Endothelial cell of umbilical vein (primary cell): ENCODE results near the gene CUX1. TPM values are rescaled to one million over a fixed set of nuclear protein-coding genes. Genes with fewer than 3 reads are reported as not detected.

Source experiments
- BruUV-seq: library from RNA; stranded (reverse); fragments of 400-500 nt; replicated peaks from 2 replicates; lab custom pipeline; 2021; lab: Mats Ljungman, UMichigan
- CTCF ChIA-PET: fragments of 300-600, 350-600 bp; sonication (Branson Sonifier 250); formaldehyde crosslinking; loops from one replicate; lab custom pipeline; 2021; ENCODE audit warnings: antibody characterized with exemption, inconsistent platforms; lab: Charles Lee
- POLR2A ChIA-PET: fragments of 300-600, 350-600 bp; sonication (Branson Sonifier 250); formaldehyde crosslinking; loops from one replicate; lab custom pipeline; 2021; ENCODE audit warnings: antibody characterized with exemption, inconsistent platforms; lab: Charles Lee
- DNase-seq: peaks from one replicate; pipeline ENCODE4 v3.0.0-alpha.2; 2011; ENCODE audit warnings: low read depth, low spot score
- FAIRE-seq: peaks from 2 replicates; lab custom pipeline; 2011; peaks lifted over from hg19 to GRCh38; lab: Jason Lieb, UNC
- H2AFZ ChIP-seq: 2 replicates; pipeline ENCODE4 v1.6.0; 2012; ENCODE audit warnings: low read depth, low read length, control low read depth, inconsistent platforms
- H3K27ac ChIP-seq: 2 replicates; pipeline ENCODE4 v1.5.1; 2011; ENCODE audit warnings: low read depth, mild to moderate bottlenecking, control low read depth, low read length, moderate library complexity; ENCODE audit not compliant: insufficient read depth
- H3K27me3 ChIP-seq, 2 experiments: 2 replicates each; pipeline versions ENCODE4 v1.6.0 to v1.6.1; 2011; ENCODE audit warnings: low read length in 2 of 2, mixed read lengths in 1 of 2; ENCODE audit not compliant: control insufficient read depth in 2 of 2, insufficient read depth in 2 of 2
- H3K36me3 ChIP-seq, 2 experiments: 2 replicates in 1 of 2; 3 replicates in 1 of 2; pipeline ENCODE4 v1.5.1; 2011; ENCODE audit warnings: low read length in 2 of 2, mild to moderate bottlenecking in 1 of 2, moderate library complexity in 1 of 2; ENCODE audit not compliant: control insufficient read depth in 2 of 2, insufficient read depth in 2 of 2; ENCODE audit errors: extremely low read depth in 1 of 2
- H3K4me1 ChIP-seq: 3 replicates; pipeline ENCODE4 v1.5.1; 2011; ENCODE audit warnings: mild to moderate bottlenecking, low read length; ENCODE audit not compliant: control insufficient read depth, insufficient read depth; ENCODE audit errors: extremely low read depth
- H3K4me2 ChIP-seq: 2 replicates; pipeline ENCODE4 v1.6.1; 2011; ENCODE audit warnings: low read length, control low read depth, mixed read lengths; ENCODE audit not compliant: insufficient read depth
- H3K4me3 ChIP-seq, 3 experiments: fragments of 200-600 bp in 1 of 3; sonication (generic), shearing (Covaris generic) in 1 of 3; replicated peaks in 1 of 3; 2 replicates each; pipeline ENCODE4 v1.5.1; 2011 to 2016; ENCODE audit warnings: control low read depth in 3 of 3, low read length in 3 of 3, mild to moderate bottlenecking in 2 of 3, inconsistent platforms in 1 of 3, low read depth in 1 of 3, moderate library complexity in 1 of 3; ENCODE audit not compliant: insufficient read depth in 1 of 3
- H3K79me2 ChIP-seq: 2 replicates; pipeline ENCODE4 v1.6.0; 2012; ENCODE audit warnings: low read length, inconsistent platforms; ENCODE audit not compliant: control insufficient read depth, insufficient read depth
- H3K9ac ChIP-seq: replicated peaks from 2 replicates; pipeline ENCODE3; 2011; ENCODE audit warnings: low read length, control low read depth; ENCODE audit not compliant: insufficient read depth; ENCODE audit errors: extremely low read depth
- H3K9me1 ChIP-seq: replicated peaks from 3 replicates; pipeline ENCODE4 v1.6.0; 2011; ENCODE audit warnings: mild to moderate bottlenecking, low read length; ENCODE audit not compliant: control insufficient read depth, insufficient read depth; ENCODE audit errors: extremely low read depth
- H3K9me3 ChIP-seq: replicated peaks from 2 replicates; pipeline ENCODE4 v1.5.1; 2012; ENCODE audit warnings: low read length, inconsistent platforms; ENCODE audit not compliant: control insufficient read depth, insufficient read depth
- H4K20me1 ChIP-seq: replicated peaks from 2 replicates; pipeline ENCODE3; 2011; ENCODE audit warnings: mild to moderate bottlenecking, low read length; ENCODE audit not compliant: control insufficient read depth, insufficient read depth; ENCODE audit errors: extremely low read depth
- CTCF ChIP-seq, 2 donors: IDR thresholded peaks; 1 replicate in 1 of 2; 2 replicates in 1 of 2; pipeline ENCODE4 v1.5.1; 2011; ENCODE audit warnings: low read length in 2 of 2, mild to moderate bottlenecking in 2 of 2, moderate library complexity in 2 of 2, control low read depth in 1 of 2, inconsistent platforms in 1 of 2, low read depth in 1 of 2; ENCODE audit not compliant: insufficient read depth in 1 of 2; ENCODE audit errors: extremely low read depth in 1 of 2
- JUN ChIP-seq: IDR thresholded peaks from 2 replicates; pipeline ENCODE4 v1.6.1; 2011; ENCODE audit warnings: borderline replicate concordance, low read depth; ENCODE audit not compliant: insufficient read length, insufficient read depth
- MYC ChIP-seq: IDR thresholded peaks from one replicate; pipeline ENCODE4 v1.6.1; 2011; ENCODE audit warnings: mild to moderate bottlenecking, low read depth, low read length
- POLR2A ChIP-seq: IDR thresholded peaks from 2 replicates; pipeline ENCODE4 v1.6.1; 2012; ENCODE audit warnings: low read depth, mild to moderate bottlenecking, control low read depth, low read length
- POLR2AphosphoS5 ChIP-seq: IDR thresholded peaks from 2 replicates; pipeline ENCODE4 v1.6.1; 2012; ENCODE audit warnings: low read depth, mild to moderate bottlenecking, control low read depth, low read length, moderate library complexity; ENCODE audit not compliant: insufficient read depth
- dilution Hi-C: fragments of 300-500 bp; cut with MboI; formaldehyde crosslinking; loops from one replicate; pipeline ENCODE4 v1.15.0; 2019; ENCODE audit warnings: low sequenced_read_pairs; ENCODE audit not compliant: extremely low pct_ligation_motif_present
- intact Hi-C: fragments of 100-400 bp; cut with micrococcal nuclease; formaldehyde crosslinking; loops from one replicate; pipeline ENCODE4 v1.10.0; 2022
- polyA plus RNA-seq, 4 experiments: library from polyadenylated mRNA; depleted of rRNA in 3 of 4; stranded (reverse) in 3 of 4; unstranded in 1 of 4; fragments of >200 nt; gene quantifications; 2 replicates each; pipeline versions ENCODE4 v1.2.1 to v1.2.3, GENCODE V29; 2011 to 2012; ENCODE audit warnings: missing spikeins in 1 of 4
- total RNA-seq: library from RNA; stranded (reverse); gene quantifications from 2 replicates; pipeline ENCODE4 v1.2.3, GENCODE V29; 2021

The CUX1 gene
- total and polyA plus RNA-seq, 2 donors (not counting 3 experiments of a cell fraction or from before 2014, with no cell fraction given): 13.8 to 49.8 TPM

- Histone ChIP-seq H3K9ac (no peak overlapping the region), H2AFZ (no peak overlapping the region), H3K79me2 (no peaks in the 10 kb centered on the region), H3K9me3 (no peaks in the 10 kb centered on the region), H3K36me3 (peaks cover 0 to 11% of the 10 kb centered on the region in 2 experiments), H3K4me2 (no peak overlapping the region), H3K9me1 (no peaks in the 10 kb centered on the region), H3K27ac (no peak overlapping the region), H4K20me1 (no peaks in the 10 kb centered on the region), H3K27me3 (no peaks in the 10 kb centered on the region), H3K4me1 (no peaks in the 10 kb centered on the region), H3K4me3 (no peak overlapping the region)
- DNase-seq (no peak), FAIRE-seq (no peak)
- CTCF ChIA-PET: interaction anchor here (1.1 to 4.0 kb wide), 11 partner anchors 15 to 693 kb away, joined by 3 to 25 read pairs (median 5); no protein-coding TSS in a partner anchor
- POLR2A ChIA-PET: no interaction called here
- intact Hi-C loops (loop anchor here (1.0 to 2.0 kb wide), 6 partner anchors 421 to 693 kb away; no protein-coding TSS in a partner anchor), dilution Hi-C loops (no loop called here)
- BruUV-seq: no TSS peak
- TF ChIP-seq MYC (no peak), JUN (no peak), POLR2A (no peak), CTCF (IDR thresholded peaks at IDR 0.05; ENCODE audit: extremely low read depth in 1 of 2, insufficient read depth in 1 of 2, low read depth in 1 of 2, low read length in 2 of 2) (no peak), POLR2AphosphoS5 (no peak)
Observed at GRCh38 chr7:102236102-102236501, 418.7 kb downstream of the CUX1 start.
